ENCODE results near the gene NAIF1.

GRCh38 chr9:128092199-128092977, 25.3 kb upstream of the NAIF1 start:
- TF ChIP-seq, protein P1, sequence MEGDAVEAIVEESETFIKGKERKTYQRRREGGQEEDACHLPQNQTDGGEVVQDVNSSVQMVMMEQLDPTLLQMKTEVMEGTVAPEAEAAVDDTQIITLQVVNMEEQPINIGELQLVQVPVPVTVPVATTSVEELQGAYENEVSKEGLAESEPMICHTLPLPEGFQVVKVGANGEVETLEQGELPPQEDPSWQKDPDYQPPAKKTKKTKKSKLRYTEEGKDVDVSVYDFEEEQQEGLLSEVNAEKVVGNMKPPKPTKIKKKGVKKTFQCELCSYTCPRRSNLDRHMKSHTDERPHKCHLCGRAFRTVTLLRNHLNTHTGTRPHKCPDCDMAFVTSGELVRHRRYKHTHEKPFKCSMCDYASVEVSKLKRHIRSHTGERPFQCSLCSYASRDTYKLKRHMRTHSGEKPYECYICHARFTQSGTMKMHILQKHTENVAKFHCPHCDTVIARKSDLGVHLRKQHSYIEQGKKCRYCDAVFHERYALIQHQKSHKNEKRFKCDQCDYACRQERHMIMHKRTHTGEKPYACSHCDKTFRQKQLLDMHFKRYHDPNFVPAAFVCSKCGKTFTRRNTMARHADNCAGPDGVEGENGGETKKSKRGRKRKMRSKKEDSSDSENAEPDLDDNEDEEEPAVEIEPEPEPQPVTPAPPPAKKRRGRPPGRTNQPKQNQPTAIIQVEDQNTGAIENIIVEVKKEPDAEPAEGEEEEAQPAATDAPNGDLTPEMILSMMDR (IDR thresholded peaks at IDR 0.05; ENCODE audit: extremely low read depth in 1 of 2, insufficient read depth in 1 of 2, low read depth in 1 of 2, low read length in 2 of 2) = no peak
- TF ChIP-seq EZH2 (IDR thresholded peaks at IDR 0.05; ENCODE audit: borderline replicate concordance, low read depth, low read length, severe bottlenecking) (no peak), GATA2 (IDR thresholded peaks at IDR 0.05; ENCODE audit: insufficient read depth, insufficient read length, low read depth, low read length) (no peak), POLR2A (IDR thresholded peaks at IDR 0.05; ENCODE audit: low read depth, low read length) (no peak)

All from endothelial cell of umbilical vein (primary cell).